HepG2 (cell line): ENCODE data around the gene XDH. TPM values are rescaled to one million over a fixed set of nuclear protein-coding genes. Genes with fewer than 3 reads are reported as not detected.

Experiments
- ATAC-seq: fragments of 200-7000 bp; cut with Tn5 transposase; 3 replicates; pipeline ENCODE4 v1.9.1; 2020; ENCODE audit warnings: mild to moderate bottlenecking, moderate library complexity
- BruUV-seq: library from RNA; stranded (reverse); fragments of 400-500 nt; replicated peaks from 2 replicates; lab custom pipeline; 2021; lab: Mats Ljungman, UMichigan
- CTCF ChIA-PET: fragments of 300-600 bp; formaldehyde crosslinking; extraction: SDS; loops from one replicate; lab custom pipeline; 2021; ENCODE audit warnings: low total read pairs, inconsistent platforms, low intra/inter-chr PET ratio; lab: Yijun Ruan, JAX
- POLR2A ChIA-PET: fragments of 350-600 bp; sonication (Branson Sonifier 250); formaldehyde crosslinking; loops from one replicate; lab custom pipeline; 2020; ENCODE audit warnings: antibody characterized with exemption, inconsistent platforms; lab: Yijun Ruan, JAX
- DNase-seq: peaks from one replicate; pipeline ENCODE4 v3.0.0-alpha.2; 2015; ENCODE audit warnings: low spot score
- FAIRE-seq: peaks from 3 replicates; lab custom pipeline; 2011; peaks lifted over from hg19 to GRCh38; lab: Jason Lieb, UNC
- H2AFZ ChIP-seq: one replicate; pipeline ENCODE4 v1.6.1; 2011; ENCODE audit warnings: low read length, inconsistent platforms
- H3K27ac ChIP-seq: fragments of 300-600 bp; 3 replicates; pipeline ENCODE4 v1.8.0; 2011; ENCODE audit warnings: mixed run types, mild to moderate bottlenecking, mixed read lengths, low read length, inconsistent platforms; ENCODE audit not compliant: insufficient read depth; ENCODE audit errors: extremely low read length
- H3K27me3 ChIP-seq, 2 experiments: fragments of 200-600 bp in 1 of 2; 2 replicates in 1 of 2; 3 replicates in 1 of 2; pipeline versions ENCODE4 v1.6.0 to v1.8.0; 2011; ENCODE audit warnings: low read length in 2 of 2, mild to moderate bottlenecking in 2 of 2, moderate library complexity in 2 of 2, inconsistent platforms in 1 of 2; ENCODE audit not compliant: insufficient read depth in 2 of 2, control insufficient read depth in 1 of 2
- H3K36me3 ChIP-seq, 2 experiments: fragments of 200-600 bp in 1 of 2; replicated peaks in 1 of 2; 2 replicates in 1 of 2; 3 replicates in 1 of 2; pipeline versions ENCODE4 v1.5.1 to v1.8.0; 2011; ENCODE audit warnings: low read length in 2 of 2, inconsistent platforms in 1 of 2; ENCODE audit not compliant: insufficient read depth in 2 of 2, control insufficient read depth in 1 of 2
- H3K4me1 ChIP-seq: 2 replicates; pipeline ENCODE4 v1.5.1; 2012; ENCODE audit warnings: low read length, inconsistent platforms; ENCODE audit not compliant: insufficient read depth
- H3K4me2 ChIP-seq: 2 replicates; pipeline ENCODE4 v1.6.0; 2011; ENCODE audit warnings: low read depth, low read length, inconsistent platforms
- H3K4me3 ChIP-seq, 3 experiments: fragments of 200-600 bp in 1 of 3; sonication (generic), shearing (Covaris generic) in 1 of 3; replicated peaks in 1 of 3; 2 replicates each; pipeline ENCODE4 v1.5.1; 2011 to 2016; ENCODE audit warnings: low read length in 3 of 3, inconsistent platforms in 2 of 3, low read depth in 2 of 3, mild to moderate bottlenecking in 2 of 3, control low read depth in 1 of 3, mixed read lengths in 1 of 3; ENCODE audit not compliant: insufficient read depth in 1 of 3
- H3K79me2 ChIP-seq: one replicate; pipeline ENCODE4 v1.6.1; 2011; ENCODE audit warnings: low read length, inconsistent platforms; ENCODE audit not compliant: insufficient read depth
- H3K9ac ChIP-seq: 2 replicates; pipeline ENCODE4 v1.6.0; 2011; ENCODE audit warnings: mild to moderate bottlenecking, low read depth, low read length, inconsistent platforms; ENCODE audit not compliant: insufficient read depth
- H3K9me3 ChIP-seq: 2 replicates; pipeline ENCODE4 v1.5.1; 2012; ENCODE audit warnings: mild to moderate bottlenecking, low read length
- H4K20me1 ChIP-seq: 2 replicates; pipeline ENCODE4 v1.6.0; 2011; ENCODE audit warnings: inconsistent platforms, mild to moderate bottlenecking, low read length, moderate library complexity; ENCODE audit not compliant: insufficient read depth
- ASH2L ChIP-seq: fragments of 300-600, 200-600 bp; sonication (generic); IDR thresholded peaks from 2 replicates; pipeline ENCODE4 v1.7.0; 2017; ENCODE audit warnings: low read depth, mild to moderate bottlenecking, moderate library complexity, mixed read lengths, low read length; ENCODE audit not compliant: insufficient read length
- IRX3 ChIP-seq: sonication (generic); formaldehyde crosslinking; IDR thresholded peaks from 2 replicates; pipeline ENCODE4 v1.8.1; 2023; ENCODE audit warnings: mild to moderate bottlenecking, low read depth, missing genetic modification reagents, borderline replicate concordance
- JDP2 ChIP-seq: sonication (generic); formaldehyde crosslinking; IDR thresholded peaks from 2 replicates; pipeline ENCODE4 v1.8.1; 2022; ENCODE audit warnings: missing genetic modification reagents, borderline replicate concordance
- PHF8 ChIP-seq: sonication (generic); formaldehyde crosslinking; IDR thresholded peaks from 2 replicates; pipeline ENCODE4 v1.5.0; 2020; ENCODE audit warnings: missing genetic modification reagents
- SIN3A ChIP-seq: IDR thresholded peaks from 2 replicates; pipeline ENCODE4 v1.6.1; 2011; ENCODE audit warnings: low read depth, mild to moderate bottlenecking, control low read depth, low read length, borderline replicate concordance
- SMAD9 ChIP-seq: sonication (generic); formaldehyde crosslinking; IDR thresholded peaks from 2 replicates; pipeline ENCODE4 v1.5.1; 2020; ENCODE audit warnings: mild to moderate bottlenecking, missing genetic modification reagents
- SP5 ChIP-seq: IDR thresholded peaks from 2 replicates; pipeline ENCODE4 v1.6.1; 2016; ENCODE audit warnings: low read depth, borderline replicate concordance
- TRIM24 ChIP-seq: sonication (generic); formaldehyde crosslinking; IDR thresholded peaks from 2 replicates; pipeline ENCODE4 v1.8.0; 2022; ENCODE audit warnings: mild to moderate bottlenecking, missing genetic modification reagents
- ZBTB7A ChIP-seq: sonication (generic); formaldehyde crosslinking; IDR thresholded peaks from 2 replicates; pipeline ENCODE4 v1.8.0; 2022; ENCODE audit warnings: mild to moderate bottlenecking, missing genetic modification reagents
- ZNF160 ChIP-seq: sonication (generic); formaldehyde crosslinking; IDR thresholded peaks from 2 replicates; pipeline ENCODE4 v1.8.0; 2022; ENCODE audit warnings: mild to moderate bottlenecking, inconsistent platforms, missing genetic modification reagents
- ZNF263 ChIP-seq: sonication (generic); formaldehyde crosslinking; IDR thresholded peaks from 2 replicates; pipeline ENCODE4 v1.4.0; 2020; ENCODE audit warnings: missing genetic modification reagents
- WGBS: methylation state at CpG from one replicate; pipeline ENCODE4 v1.1.6; 2017; ENCODE audit warnings: low lambda C conversion rate; 5-methylcytosine and 5-hydroxymethylcytosine counted together
- in situ Hi-C: cut with HindIII; loops from 2 replicates; pipeline ENCODE4 v1.10.0; 2017; ENCODE audit warnings: low pct_unique_long_range_greater_than_20kb; ENCODE audit not compliant: extremely low pct_ligation_motif_present
- intact Hi-C: fragments of 100-400 bp; cut with micrococcal nuclease; formaldehyde crosslinking; loops from one replicate; pipeline ENCODE4 v1.10.0; 2022; ENCODE audit not compliant: unreplicated experiment
- polyA plus RNA-seq, 8 experiments: library from polyadenylated mRNA; depleted of rRNA in 3 of 8; stranded (reverse) in 7 of 8; unstranded in 1 of 8; fragments of >200 nt; fragmentation: Illumina TruSeq in 4 of 8; extraction: Trizol in 4 of 8; gene quantifications; 2 replicates each; pipeline versions ENCODE4 v1.2.1 to v1.2.3, GENCODE V29; 2011 to 2016; ENCODE audit warnings: low read depth in 4 of 8, missing spikeins in 1 of 8, mixed read lengths in 1 of 8; ENCODE audit not compliant: insufficient read depth in 1 of 8
- total RNA-seq, 5 experiments: library from RNA; depleted of rRNA; stranded (reverse); fragments of >200 nt; fragmentation: Illumina TruSeq; extraction: Trizol; gene quantifications; 2 replicates each; pipeline ENCODE4 v1.2.3, GENCODE V29; 2016; ENCODE audit warnings: low read depth in 1 of 5
- TF ChIP-seq, protein P1 (sequence below): sonication (generic); formaldehyde crosslinking; IDR thresholded peaks from 2 replicates; pipeline ENCODE4 v1.9.0; 2022; ENCODE audit warnings: missing genetic modification reagents, mild to moderate bottlenecking, borderline replicate concordance
- TF ChIP-seq, protein P2 (sequence below): sonication (generic); formaldehyde crosslinking; IDR thresholded peaks from 2 replicates; pipeline ENCODE4 v1.4.0; 2020; ENCODE audit warnings: mild to moderate bottlenecking, missing genetic modification reagents
- TF ChIP-seq, protein P3 (sequence below): sonication (generic); formaldehyde crosslinking; conservative IDR thresholded peaks from 2 replicates; pipeline ENCODE4 v1.4.0; 2020; ENCODE audit warnings: missing genetic modification reagents
- TF ChIP-seq, protein P4 (sequence below): sonication (generic); formaldehyde crosslinking; IDR thresholded peaks from 2 replicates; pipeline ENCODE4 v1.4.0; 2020; ENCODE audit warnings: mild to moderate bottlenecking, missing genetic modification reagents

Gene XDH
- total and polyA plus RNA-seq, 2 of the 13 experiments (the other 11 are each of a cell fraction or from before 2014, with no cell fraction given), result not detected

DNA sequence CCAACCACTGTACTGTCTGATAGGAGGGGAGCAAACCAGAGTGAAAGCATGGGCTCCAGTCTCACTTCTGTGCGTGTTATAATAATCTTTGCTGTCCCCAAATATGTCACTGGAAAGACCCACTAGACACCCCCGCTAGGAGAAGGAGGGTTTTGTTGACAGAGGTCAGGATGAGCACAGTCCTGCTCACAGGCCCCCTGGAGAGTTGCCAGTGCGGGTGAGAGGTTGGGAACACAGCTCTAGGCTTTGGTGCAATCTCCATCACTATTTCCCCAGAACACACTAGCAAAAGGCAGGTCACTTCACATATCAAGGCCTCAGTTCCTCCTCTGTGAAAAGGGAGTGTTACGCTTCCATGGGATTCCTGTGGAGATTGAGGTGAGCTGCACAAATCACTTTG is 9.7 kb downstream of the XDH start:
- WGBS, result 26% methylated on average over 4 of the region's 4 CpGs
- in situ Hi-C loops, result no loop called here
- Histone ChIP-seq H3K9me3 (no peaks in the 10 kb centered on the region), H3K36me3 (no peaks in the 10 kb centered on the region), H3K27ac (no peak overlapping the region), H3K27me3 (peaks cover 0 to 3% of the 10 kb centered on the region in 2 experiments; a peak in 1 of 5 replicates)
- FAIRE-seq, result no peak
- TF ChIP-seq SMAD9, result no peak
- TF ChIP-seq JDP2 (CRISPR knock-in tag), result no peak
- TF ChIP-seq SP5 (CRISPR knock-in tag), result no peak
- TF ChIP-seq, all 625 proteins: peak for 0
- H4K20me1 ChIP-seq, result no peaks in the 10 kb centered on the region
- H3K4me1 ChIP-seq, result no peaks in the 10 kb centered on the region
- ChIA-PET CTCF (no interaction called here), POLR2A (no interaction called here)
- ATAC-seq (no peak), DNase-seq (no peak)
- no peak overlapping the region for H3K9ac ChIP-seq
- intact Hi-C loops, result loop anchor here (1.0 kb wide), 1 partner anchor 42 kb away; no protein-coding TSS in a partner anchor
- BruUV-seq, result no TSS peak
- H3K79me2 ChIP-seq, result no peaks in the 10 kb centered on the region
- no peak overlapping the region for H2AFZ ChIP-seq
- H3K4me2 ChIP-seq, result no peak overlapping the region
- H3K4me3 ChIP-seq, result no peak overlapping the region

DNA sequence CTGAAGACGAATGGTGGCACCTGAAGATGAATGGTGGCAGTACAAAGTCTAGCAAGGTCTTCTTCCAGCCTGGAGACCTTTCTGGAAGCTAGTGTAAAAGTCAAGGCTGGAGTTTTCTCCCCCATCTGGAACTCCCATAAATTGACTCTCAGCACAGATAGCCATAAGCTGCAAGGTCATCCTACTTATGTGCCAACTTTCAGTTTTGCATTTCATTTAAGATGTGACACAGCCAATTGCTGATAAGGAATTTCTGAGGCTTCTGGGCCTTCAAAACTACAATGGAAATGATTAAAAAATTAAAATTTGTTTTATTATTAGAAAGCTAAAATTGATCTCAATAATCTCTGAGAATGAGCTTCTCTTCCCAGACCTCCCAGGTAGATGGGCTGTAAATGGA is 10.2 kb downstream of the XDH start:
- FAIRE-seq (no peak), DNase-seq (no peak), ATAC-seq (no peak)
- Histone ChIP-seq H3K4me3 (no peak overlapping the region), H3K9ac (no peak overlapping the region), H2AFZ (no peak overlapping the region), H3K27ac (no peak overlapping the region), H3K4me2 (no peak overlapping the region), H3K27me3 (peaks cover 0 to 3% of the 10 kb centered on the region in 2 experiments; a peak in 1 of 5 replicates), H4K20me1 (no peaks in the 10 kb centered on the region), H3K36me3 (no peaks in the 10 kb centered on the region), H3K9me3 (no peaks in the 10 kb centered on the region), H3K79me2 (no peaks in the 10 kb centered on the region), H3K4me1 (no peaks in the 10 kb centered on the region)
- 0% methylated on average over 1 of the region's 1 CpG for WGBS
- CTCF ChIA-PET, result no interaction called here
- in situ Hi-C loops (no loop called here), intact Hi-C loops (loop anchor here (1.0 kb wide), 1 partner anchor 41 kb away; no protein-coding TSS in a partner anchor)
- no TSS peak for BruUV-seq
- POLR2A ChIA-PET, result no interaction called here
- TF ChIP-seq, protein P1, sequence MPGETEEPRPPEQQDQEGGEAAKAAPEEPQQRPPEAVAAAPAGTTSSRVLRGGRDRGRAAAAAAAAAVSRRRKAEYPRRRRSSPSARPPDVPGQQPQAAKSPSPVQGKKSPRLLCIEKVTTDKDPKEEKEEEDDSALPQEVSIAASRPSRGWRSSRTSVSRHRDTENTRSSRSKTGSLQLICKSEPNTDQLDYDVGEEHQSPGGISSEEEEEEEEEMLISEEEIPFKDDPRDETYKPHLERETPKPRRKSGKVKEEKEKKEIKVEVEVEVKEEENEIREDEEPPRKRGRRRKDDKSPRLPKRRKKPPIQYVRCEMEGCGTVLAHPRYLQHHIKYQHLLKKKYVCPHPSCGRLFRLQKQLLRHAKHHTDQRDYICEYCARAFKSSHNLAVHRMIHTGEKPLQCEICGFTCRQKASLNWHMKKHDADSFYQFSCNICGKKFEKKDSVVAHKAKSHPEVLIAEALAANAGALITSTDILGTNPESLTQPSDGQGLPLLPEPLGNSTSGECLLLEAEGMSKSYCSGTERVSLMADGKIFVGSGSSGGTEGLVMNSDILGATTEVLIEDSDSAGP (CRISPR knock-in tag), result no peak
- TF ChIP-seq IRX3 (CRISPR knock-in tag) (no peak), TRIM24 (no peak), PHF8 (no peak), ZNF263 (CRISPR knock-in tag) (no peak), ZBTB7A (CRISPR knock-in tag) (no peak), ASH2L (no peak), ZNF160 (no peak), SIN3A (no peak)
- TF ChIP-seq, protein P2, sequence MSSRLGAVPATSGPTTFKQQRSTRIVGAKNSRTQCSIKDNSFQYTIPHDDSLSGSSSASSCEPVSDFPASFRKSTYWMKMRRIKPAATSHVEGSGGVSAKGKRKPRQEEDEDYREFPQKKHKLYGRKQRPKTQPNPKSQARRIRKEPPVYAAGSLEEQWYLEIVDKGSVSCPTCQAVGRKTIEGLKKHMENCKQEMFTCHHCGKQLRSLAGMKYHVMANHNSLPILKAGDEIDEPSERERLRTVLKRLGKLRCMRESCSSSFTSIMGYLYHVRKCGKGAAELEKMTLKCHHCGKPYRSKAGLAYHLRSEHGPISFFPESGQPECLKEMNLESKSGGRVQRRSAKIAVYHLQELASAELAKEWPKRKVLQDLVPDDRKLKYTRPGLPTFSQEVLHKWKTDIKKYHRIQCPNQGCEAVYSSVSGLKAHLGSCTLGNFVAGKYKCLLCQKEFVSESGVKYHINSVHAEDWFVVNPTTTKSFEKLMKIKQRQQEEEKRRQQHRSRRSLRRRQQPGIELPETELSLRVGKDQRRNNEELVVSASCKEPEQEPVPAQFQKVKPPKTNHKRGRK (CRISPR knock-in tag), result no peak
- TF ChIP-seq, protein P3, sequence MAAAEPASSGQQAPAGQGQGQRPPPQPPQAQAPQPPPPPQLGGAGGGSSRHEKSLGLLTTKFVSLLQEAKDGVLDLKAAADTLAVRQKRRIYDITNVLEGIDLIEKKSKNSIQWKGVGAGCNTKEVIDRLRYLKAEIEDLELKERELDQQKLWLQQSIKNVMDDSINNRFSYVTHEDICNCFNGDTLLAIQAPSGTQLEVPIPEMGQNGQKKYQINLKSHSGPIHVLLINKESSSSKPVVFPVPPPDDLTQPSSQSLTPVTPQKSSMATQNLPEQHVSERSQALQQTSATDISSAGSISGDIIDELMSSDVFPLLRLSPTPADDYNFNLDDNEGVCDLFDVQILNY, result no peak
- TF ChIP-seq, protein P4, sequence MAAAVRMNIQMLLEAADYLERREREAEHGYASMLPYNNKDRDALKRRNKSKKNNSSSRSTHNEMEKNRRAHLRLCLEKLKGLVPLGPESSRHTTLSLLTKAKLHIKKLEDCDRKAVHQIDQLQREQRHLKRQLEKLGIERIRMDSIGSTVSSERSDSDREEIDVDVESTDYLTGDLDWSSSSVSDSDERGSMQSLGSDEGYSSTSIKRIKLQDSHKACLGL (CRISPR knock-in tag), result no peak
